ENCODE results near the gene SPRR2G.

DNA sequence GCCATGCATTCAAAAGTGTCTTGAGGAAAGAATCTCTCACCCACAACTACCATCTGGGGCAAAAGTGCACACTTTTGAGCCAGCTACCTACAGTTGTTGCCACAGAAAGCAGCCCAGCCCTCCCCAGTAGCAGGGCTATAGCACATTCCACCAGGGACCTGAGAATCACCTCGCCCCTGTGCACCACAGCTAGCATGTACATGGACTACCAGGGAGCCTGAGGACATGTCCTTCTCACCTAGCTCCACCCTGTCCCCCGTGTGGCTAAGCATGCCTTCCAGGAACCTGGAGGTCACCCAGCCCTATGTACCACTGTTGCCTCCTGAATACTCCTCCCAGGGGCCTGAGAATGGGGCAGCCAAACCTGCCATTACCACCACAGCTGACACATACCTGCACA is 16.9 kb downstream of the SPRR2G start:
- TF ChIP-seq, protein P1, sequence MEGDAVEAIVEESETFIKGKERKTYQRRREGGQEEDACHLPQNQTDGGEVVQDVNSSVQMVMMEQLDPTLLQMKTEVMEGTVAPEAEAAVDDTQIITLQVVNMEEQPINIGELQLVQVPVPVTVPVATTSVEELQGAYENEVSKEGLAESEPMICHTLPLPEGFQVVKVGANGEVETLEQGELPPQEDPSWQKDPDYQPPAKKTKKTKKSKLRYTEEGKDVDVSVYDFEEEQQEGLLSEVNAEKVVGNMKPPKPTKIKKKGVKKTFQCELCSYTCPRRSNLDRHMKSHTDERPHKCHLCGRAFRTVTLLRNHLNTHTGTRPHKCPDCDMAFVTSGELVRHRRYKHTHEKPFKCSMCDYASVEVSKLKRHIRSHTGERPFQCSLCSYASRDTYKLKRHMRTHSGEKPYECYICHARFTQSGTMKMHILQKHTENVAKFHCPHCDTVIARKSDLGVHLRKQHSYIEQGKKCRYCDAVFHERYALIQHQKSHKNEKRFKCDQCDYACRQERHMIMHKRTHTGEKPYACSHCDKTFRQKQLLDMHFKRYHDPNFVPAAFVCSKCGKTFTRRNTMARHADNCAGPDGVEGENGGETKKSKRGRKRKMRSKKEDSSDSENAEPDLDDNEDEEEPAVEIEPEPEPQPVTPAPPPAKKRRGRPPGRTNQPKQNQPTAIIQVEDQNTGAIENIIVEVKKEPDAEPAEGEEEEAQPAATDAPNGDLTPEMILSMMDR (IDR thresholded peaks at IDR 0.05; ENCODE audit: low read depth, low read length): no peak
- no peak for TF ChIP-seq POLR2A (IDR thresholded peaks at IDR 0.05; ENCODE audit: extremely low read depth, insufficient read length)
- TF ChIP-seq, protein P2, sequence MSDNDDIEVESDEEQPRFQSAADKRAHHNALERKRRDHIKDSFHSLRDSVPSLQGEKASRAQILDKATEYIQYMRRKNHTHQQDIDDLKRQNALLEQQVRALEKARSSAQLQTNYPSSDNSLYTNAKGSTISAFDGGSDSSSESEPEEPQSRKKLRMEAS (IDR thresholded peaks at IDR 0.05; ENCODE audit: low read depth, low read length): no peak

Data from NB4 (cell line).